Astrocyte of the cerebellum (primary cell): ENCODE results near the gene COL2A1.
A peak's percentile ranks its signal among the peaks of the same experiment; 100 is the strongest.

Source experiments
- DNase-seq: peaks from one replicate; pipeline ENCODE4 v3.0.0-alpha.2; 2011; ENCODE audit warnings: low read depth
- H3K4me3 ChIP-seq: 2 replicates; pipeline ENCODE4 v1.5.1; 2011; ENCODE audit warnings: mild to moderate bottlenecking, low read depth, low read length, moderate library complexity
- in situ Hi-C: cut with HindIII; loops from 2 replicates; pipeline ENCODE4 v1.10.0; 2017; ENCODE audit warnings: low sequenced_read_pairs
- TF ChIP-seq, protein P1 (sequence below): IDR thresholded peaks from 2 replicates; pipeline ENCODE4 v1.5.1; 2012; ENCODE audit warnings: low read length, low read depth, moderate library complexity, mild to moderate bottlenecking; ENCODE audit errors: missing control alignments

COL2A1 gene

DNA sequence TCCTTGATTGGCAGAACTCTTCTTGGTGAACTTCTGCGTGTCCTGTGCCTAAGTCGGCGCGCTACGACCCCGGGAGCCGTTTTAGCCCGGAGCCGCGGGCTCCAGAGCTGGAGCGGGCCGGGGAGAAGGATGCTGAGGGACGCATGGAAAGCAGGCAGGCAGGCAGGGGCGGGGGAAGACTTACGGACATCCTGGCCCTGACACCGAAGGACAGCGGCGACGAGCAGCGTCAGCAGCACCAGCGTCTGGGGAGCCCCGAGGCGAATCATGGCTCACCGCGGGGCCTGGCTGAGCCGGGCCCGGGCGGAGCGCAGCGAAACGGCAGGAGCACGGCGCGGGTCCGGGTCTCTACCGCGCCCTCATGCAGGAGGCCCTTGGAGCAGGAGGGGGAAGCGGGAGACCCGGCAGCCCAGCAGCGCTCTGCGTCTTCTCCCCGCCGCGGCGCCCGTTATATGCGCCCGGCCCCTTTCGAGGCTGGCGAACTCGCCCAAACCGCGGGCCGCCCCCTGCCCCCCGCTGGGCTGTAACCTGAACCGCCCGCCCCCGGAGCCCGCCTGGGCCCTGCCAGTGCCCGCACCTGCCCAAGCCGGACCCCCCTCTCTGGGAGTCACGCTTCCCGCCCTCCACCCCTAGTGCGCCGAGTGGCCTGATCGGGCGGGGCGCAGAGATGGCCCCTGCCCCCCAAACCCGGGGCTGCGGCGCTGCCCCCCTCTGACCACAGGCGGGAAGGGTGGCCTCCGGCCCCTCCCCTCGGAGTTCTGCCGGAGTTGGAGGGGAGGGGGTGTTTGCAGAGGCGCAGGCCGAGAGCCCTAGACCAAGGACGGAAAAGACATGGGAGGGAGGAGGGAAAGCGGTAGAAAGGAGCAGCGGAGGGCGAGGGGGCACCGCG lies at the start of gene COL2A1:
Gene COL2A1 (minus strand): TSS at position 424 of the 889 bp plus-strand sequence. CDS start 155 bp downstream, at position 269.
- peak within 1 kb of the TSS; percentile 22 for H3K4me3 ChIP-seq
- in situ Hi-C loops, result no loop called here
- TF ChIP-seq, protein P1, sequence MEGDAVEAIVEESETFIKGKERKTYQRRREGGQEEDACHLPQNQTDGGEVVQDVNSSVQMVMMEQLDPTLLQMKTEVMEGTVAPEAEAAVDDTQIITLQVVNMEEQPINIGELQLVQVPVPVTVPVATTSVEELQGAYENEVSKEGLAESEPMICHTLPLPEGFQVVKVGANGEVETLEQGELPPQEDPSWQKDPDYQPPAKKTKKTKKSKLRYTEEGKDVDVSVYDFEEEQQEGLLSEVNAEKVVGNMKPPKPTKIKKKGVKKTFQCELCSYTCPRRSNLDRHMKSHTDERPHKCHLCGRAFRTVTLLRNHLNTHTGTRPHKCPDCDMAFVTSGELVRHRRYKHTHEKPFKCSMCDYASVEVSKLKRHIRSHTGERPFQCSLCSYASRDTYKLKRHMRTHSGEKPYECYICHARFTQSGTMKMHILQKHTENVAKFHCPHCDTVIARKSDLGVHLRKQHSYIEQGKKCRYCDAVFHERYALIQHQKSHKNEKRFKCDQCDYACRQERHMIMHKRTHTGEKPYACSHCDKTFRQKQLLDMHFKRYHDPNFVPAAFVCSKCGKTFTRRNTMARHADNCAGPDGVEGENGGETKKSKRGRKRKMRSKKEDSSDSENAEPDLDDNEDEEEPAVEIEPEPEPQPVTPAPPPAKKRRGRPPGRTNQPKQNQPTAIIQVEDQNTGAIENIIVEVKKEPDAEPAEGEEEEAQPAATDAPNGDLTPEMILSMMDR, result no peak
- DNase-seq, result no peak

DNA sequence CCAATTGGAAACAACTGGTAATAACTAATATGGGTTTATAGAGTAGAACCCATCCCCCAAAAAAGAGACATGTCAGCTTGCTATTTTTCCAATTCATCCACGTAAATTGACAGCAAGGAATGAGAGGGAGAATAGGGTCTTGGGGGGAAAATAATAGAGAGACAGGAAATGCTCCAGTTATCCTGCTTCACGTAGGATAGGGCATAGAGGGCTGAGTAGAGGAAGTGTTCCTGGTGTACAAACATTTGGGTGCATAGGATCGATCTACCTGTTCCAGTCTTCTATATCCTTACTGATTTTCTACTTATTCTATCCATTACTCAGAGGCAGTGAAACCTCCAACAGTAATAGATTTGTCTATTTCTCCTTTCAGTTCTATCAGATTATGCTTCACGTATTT lies 49.6 kb upstream of the COL2A1 start:
- TF ChIP-seq, protein P1, result no peak
- H3K4me3 ChIP-seq, result no peak overlapping the region
- DNase-seq, result no peak
- in situ Hi-C loops, result no loop called here

DNA sequence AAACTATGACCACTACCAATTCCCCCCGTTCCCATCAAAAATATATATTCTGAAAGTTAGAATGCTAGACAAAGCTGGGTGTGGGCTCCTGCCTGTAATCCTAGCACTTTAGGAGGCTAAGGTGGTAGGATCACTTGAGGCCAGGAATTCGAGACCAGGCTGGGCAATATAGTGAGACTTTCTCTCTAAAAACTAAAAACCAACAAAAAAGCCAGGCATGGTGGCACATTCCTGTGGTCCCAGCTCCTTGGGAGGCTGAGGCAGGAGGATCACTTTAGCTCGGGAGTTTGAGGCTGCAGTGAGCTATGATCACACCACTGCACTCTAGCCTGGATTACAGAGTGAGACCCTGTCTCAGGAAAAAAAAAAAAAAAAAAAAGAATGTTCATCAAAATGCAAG lies 48.8 kb upstream of the COL2A1 start:
- H3K4me3 ChIP-seq, result no peak overlapping the region
- no peak for DNase-seq
- in situ Hi-C loops, result no loop called here
- TF ChIP-seq, protein P1, result no peak

DNA sequence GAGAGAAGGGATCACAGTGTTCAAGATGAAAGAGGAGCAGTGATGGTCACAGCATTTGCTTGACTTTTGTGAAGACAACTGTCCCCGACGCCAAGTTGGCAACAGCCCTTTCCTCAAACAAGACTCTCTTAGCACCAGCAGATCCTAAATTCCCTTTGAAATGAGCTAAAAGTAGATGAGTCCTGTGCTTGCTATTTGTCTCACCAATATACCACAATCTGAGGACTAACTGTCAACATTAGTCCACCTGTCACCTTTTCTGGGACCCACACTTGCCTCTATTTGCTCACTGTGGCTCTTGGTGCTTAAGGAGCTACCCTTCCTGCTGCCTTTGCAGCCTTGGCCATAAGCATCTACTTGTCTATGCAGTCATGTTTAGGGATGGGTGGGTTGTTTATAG lies 47.4 kb upstream of the COL2A1 start:
- H3K4me3 ChIP-seq, result no peak overlapping the region
- TF ChIP-seq, protein P1, result no peak
- in situ Hi-C loops, result no loop called here
- DNase-seq, result no peak

DNA sequence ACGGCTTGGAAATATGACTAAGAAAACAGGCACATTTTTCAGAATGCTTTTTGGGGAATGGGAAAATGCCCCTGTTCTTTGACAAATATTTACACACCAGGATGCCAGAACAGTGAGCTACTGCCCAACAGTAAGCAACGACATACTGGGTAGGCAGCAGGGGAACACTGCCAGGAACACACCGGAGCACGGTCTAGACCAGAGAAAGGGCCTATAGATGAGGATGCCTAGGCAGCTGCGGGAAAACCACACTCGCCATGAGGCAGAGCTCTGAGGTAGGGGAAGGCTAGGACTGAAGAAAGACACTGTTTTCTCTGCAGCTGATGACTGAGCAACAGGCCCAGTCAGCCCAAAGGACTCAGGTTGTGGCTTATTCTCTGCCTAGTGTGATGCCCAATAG lies 45.9 kb upstream of the COL2A1 start:
- TF ChIP-seq, protein P1, result no peak
- DNase-seq, result no peak
- in situ Hi-C loops, result no loop called here
- H3K4me3 ChIP-seq, result no peak overlapping the region

DNA sequence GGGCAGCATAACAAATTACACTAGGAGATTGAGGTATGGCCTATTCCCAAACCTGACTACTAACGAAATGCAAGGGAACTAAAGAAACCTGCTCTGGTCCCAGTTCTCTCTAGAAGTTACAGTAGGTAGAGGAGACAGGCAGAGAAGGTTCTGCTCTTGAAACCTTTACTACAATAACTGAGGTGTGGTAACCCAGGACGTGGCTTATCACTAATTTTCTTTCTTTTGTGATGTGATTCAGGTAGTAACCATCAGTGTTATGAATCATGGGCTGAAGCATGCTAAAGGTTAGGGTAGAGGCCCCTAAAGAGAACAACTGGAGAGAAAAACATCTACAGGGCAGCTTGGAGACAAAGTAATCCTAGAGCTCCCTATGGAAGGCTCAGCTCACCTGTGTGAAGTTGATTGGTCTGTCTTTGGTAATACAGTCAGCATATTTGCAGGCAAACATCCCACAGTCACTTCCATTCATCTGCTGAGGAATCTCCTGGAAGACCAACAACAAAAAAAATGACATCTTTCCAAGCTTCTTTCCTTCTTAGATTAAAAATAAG lies 41.8 kb upstream of the COL2A1 start:
- in situ Hi-C loops, result no loop called here
- no peak overlapping the region for H3K4me3 ChIP-seq
- no peak for DNase-seq
- TF ChIP-seq, protein P1, result no peak
